MV-4-11 (cell line): ENCODE data around the gene MCHR2.
"Not testable (repeated sequence)": the region's sequence is repeated elsewhere in the genome, so short reads cannot be mapped to it uniquely, and the experiment has no call there.

Experiments
- DNase-seq: peaks from one replicate; lab custom pipeline; 2025; lab: John Stamatoyannopoulos, UW

The MCHR2 gene, protein sequence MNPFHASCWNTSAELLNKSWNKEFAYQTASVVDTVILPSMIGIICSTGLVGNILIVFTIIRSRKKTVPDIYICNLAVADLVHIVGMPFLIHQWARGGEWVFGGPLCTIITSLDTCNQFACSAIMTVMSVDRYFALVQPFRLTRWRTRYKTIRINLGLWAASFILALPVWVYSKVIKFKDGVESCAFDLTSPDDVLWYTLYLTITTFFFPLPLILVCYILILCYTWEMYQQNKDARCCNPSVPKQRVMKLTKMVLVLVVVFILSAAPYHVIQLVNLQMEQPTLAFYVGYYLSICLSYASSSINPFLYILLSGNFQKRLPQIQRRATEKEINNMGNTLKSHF

DNA sequence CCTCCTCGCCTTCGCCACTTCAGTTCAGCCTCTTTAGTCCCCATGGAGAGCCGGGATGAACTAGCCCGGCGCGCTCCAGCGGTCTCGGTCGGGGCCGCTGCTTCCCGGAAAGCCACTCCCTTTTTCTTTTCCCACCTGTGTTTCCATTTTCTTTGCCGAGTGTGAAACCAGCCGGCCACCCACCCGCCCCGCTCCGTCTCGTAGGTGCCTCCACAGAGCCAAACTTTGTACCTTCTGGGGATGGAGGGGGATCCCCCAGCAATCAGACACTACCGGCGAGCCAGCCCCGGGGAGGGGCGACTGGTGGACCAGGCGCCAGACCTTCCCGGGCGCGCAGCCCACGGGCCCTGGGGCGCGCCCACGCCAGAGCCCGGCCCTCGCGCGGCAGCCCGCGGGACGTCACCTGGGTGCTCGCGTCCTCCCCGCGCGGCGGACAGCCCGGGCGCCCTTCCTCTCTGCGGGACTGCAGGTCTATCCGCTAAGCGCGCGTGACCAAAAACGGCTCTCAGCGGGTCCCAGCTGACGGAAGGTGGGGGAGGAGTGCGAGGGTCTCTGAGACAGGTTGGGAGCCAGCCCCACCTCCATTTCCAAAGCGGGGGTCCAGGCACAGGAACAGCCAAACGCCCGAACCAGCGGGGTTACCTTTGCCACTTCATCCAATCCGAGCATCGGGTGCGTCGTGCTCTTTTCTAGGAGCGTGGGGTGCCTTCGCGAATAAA is at the start of gene MCHR2:
Gene MCHR2, minus strand, starts transcription at position 691 of the 719 bp plus-strand sequence. CDS start 38,076 bp downstream, outside the sequence.
- no peak for DNase-seq

DNA sequence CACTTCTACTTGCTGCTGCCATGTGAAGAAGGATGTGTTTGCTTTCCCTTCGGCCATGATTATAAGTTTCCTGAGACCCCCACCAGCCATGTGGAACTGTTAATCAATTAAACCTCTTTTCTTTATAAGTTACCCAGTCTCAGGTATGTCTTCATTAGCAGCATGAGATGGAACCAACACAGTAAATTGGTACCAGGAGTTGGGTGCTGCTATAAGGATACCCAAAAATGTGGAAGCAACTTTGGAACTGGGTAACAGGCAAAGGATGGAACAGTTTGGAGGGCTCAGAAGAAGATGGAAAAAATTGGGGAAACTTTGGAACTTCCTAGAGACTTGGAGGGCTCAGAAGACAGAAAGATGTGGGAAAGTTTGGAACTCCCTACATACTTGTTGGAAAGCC is 44.5 kb upstream of the MCHR2 start:
- not testable (repeated sequence) for DNase-seq

DNA sequence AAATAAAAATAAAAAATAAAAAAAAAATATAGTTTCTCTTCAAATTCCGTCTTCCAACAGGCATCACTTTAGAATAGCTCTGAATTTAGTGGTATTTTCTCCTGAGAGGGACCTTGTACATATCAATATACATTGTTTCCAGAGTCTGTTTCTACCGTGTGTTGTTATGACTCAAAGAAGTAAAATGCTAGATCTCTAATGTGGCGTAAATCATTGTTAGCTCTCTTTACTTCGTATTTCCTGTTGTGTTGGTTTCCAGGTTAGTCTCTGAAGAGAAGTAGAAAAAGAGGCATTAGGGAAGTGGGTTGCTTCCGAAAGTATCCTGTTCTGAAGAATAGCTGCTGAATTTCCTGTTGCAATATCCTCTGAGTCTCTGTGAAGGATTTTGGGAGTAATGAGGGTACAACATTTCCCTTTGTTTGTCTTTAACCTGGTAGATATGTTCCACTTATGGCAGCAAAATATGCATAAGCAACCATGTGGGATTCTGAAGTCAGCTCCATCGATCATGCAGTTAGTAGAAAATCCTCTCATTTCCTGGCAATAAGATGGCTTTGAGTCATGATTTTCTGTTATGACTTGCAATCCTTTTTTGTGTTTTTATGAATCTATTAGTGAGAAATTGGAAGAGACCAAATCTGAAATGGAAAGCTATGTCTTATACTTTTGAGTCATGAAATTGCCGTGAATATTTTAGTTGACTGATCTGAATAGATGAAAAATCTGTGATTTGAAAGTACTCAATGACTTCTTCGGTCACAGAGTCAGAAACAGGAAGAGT is 42.0 kb upstream of the MCHR2 start:
- DNase-seq = peak; percentile 18

DNA sequence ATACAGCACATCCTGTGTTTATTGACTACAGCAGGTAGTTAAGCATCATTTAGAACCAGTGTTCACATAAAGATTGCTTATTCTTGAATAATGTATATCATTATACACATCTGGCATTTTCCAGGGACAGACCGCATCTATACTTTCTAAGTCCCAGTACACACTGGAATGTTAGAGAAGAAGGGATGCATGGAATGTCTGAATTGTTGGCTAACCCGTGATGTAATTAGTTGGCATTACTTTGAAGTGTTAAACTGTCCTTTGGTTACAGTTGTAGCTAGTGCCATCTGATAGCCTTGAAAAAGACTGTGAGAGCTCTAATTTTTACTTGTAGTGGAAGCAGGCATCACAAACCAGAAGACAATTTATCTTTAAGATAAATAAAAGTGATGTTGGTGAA is 29.8 kb upstream of the MCHR2 start:
- no peak for DNase-seq

DNA sequence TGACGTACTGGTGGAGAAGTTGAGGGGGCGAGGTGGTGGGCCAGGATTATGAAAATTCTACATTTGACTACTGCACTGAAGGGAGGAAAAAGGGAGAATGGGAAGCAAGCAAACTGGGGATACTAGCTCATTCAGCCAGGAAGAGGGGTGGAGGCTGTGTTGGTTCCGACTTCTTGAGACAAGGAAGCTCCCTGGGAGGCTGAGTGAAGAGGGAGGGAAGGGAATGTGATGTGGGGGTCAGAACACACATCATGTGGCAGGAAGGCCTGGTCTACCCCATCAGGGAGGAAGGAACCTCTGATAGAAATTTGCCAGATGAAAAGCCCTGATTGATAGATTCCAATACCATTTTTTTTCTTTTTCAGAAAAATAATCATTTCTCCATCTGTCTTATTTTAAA is 28.8 kb upstream of the MCHR2 start:
- DNase-seq = no peak

DNA sequence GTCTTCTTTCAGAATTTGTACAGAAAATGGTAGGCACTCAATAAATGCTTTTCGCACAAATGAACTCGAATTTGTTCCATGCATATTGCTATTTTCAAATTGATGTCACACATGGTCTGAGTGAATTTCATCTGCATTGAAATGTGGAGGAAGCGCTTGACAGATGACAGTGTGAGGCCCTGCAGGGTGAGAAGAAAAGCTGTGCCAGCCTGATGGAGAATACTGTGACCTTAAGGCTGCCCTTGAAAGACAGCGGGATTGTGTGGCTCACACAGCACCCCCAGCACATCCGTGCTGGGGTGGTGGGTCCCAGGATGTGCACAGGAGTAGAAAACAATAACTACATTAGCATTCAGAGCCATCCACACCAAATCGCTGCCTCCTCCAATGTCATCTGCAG is 14.8 kb upstream of the MCHR2 start:
- DNase-seq = no peak

DNA sequence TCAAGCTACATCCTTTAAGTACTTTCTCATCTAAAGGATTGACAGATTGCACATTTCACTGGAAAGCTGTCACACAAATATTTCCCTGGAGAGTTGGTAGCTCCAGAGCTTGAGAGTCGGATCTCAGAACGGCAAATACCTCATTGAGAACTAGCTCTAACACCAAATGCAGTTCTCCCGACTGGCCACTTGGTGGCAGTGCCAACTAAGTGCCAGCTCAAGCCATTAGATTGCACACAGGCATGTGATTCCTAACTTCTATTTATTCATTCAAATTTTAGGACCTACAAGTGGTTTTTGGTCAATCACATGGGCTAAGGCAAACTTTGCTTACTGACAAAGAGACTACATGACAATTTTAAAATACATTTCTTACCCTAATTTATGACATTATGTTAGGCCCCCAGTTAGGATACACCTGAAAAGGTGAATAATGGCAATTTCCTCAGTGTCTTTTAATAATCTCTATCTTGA is 7.9 kb upstream of the MCHR2 start:
- peak; percentile 40 for DNase-seq

DNA sequence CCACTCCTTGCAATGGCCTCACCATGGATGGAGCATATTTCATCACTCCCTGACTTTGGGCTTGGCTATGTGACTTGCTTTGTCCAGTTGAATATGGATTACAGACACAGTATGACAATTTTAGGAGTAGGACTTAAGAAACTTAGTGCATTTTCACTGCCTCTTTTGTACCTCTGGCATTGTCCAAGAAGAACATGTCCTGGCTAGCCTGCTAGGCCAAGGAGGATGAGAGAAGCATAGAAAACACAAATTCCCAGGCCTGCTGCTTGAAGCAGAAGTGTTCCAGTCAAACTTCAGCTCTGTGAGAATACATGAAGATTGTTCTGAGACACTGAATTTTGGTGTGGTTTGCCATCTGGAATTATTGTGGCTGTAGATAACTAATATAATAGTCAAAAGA is 3.1 kb upstream of the MCHR2 start:
- no peak for DNase-seq

DNA sequence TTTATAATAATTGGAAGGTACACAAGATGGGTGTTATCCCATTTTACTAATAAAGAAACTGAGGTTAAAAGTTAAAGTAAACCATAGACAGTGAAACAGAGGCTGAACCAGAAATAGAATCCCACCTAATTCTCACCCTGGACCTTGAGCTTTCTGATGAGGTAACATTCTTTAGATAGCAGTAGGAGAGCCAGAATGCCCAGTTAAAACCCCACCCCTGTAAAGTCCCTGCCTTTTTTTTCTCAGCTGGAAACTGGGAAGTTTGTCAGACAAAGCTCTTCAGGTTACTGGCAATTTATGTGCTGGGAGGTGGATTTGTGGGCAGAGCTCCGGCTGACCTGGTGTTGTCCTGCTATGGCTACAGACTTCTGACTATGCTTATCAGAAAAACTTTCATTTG is 1.9 kb upstream of the MCHR2 start:
- no peak for DNase-seq

DNA sequence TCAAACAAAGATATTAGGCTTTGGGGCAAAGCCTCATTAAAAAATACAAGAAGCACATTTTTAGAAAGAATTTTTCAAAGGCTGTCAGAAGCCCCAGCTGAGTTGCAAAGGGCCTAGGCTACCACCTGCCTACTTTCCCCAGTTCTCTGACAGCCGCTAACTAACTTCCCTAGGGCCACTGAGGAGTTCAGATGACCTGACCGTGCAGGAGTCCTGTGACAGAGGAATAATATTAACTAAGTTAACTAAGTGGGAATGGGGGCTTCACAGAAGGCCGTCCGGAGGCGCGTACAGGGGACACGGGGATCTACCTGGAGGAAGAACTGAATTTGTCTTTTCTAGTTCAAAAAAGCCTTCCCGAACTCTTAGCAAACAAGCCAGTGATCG is 884 bp downstream of the MCHR2 start:
- no peak for DNase-seq

DNA sequence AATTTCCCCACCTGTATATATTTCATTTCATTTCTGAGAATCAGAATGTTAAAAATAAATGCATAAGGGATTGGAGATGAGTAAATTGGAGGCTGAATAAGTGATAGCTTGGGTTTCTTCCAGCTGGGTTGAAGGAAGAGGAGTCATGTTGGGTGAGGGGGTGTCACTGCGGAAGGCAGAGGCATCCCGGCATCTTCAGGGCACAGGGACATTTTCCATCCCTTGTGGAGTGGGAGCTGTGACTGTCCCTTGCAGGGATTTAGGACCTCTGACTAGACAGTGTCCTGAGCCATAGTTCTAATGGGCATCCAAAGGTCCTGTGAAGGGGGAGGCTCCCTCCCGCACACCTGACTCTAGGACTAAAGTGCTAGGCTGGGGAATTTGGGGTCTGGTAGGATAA is 2.1 kb downstream of the MCHR2 start:
- no peak for DNase-seq

DNA sequence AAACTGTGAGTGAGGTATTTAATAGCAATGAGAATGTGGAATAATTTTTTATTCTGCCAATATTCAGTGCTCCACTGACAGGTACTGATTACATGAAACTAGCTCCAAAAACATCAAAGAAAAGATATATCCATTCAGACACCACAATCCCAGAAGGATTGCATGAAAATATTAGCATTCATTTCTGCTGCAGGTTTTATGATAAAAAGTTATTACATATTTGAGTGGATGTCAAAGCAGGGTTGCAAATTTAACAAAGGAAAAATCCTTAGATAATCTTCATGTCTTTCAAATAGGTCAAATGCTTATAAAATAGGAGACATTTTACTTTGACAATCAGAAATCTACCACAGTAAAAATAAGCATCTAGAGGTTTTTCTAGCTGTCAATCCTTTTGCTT is 13.3 kb downstream of the MCHR2 start:
- DNase-seq = no peak

DNA sequence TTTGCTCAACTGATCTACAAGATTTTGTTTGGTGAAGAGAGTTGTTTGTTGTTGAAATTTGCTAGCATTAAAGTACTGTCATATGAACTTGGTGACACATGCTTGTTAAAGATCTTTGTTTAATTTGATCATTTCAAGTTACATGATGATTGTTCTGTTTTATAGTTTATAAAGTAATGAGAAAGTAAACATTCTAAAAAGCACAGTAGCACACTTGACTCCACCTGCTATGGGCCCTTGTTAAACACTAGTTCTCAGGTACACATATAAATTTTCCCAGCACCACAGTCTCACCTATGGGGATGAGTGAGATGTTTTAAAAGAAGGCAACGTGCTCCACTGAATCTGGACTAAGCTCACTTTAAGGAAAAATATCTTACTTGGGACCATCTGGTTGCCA is 14.1 kb downstream of the MCHR2 start:
- no peak for DNase-seq

DNA sequence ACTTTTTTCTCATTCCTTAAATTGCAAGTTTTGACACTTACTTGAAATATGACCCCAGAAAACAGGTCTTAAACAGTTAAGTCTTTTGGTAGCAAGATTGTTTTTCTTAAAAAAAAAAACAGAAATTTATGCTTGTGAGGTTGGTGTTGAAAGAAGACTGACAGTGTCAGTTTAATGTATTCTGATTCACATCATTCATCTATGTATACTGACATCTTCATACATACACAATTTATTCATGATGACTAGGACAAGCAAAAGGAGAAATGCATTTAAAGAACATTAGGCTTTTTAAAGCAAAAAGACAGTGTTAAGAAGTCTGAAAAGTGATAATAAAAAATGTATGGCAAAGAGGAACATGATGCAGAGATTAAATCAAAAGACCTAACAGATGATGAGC is 27.0 kb downstream of the MCHR2 start:
- no peak for DNase-seq

DNA sequence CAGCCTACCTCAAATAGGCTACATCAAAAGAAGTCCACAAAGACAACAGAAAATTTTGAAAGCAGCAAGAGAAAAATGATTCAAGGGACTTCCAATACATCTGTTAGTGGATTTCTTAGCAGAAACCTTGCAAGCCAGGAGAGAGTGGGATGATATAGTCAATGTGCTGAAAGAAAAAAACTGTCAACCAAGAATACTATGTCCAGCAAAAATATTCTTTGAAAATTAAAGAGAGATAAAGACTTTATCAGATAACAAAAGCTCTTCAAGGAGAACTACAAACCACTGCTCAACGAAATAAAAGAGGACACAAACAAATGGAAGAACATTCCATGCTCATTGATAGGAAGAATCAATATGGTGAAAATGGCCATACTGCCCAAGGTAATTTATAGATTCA is 34.0 kb downstream of the MCHR2 start:
- DNase-seq = no peak

DNA sequence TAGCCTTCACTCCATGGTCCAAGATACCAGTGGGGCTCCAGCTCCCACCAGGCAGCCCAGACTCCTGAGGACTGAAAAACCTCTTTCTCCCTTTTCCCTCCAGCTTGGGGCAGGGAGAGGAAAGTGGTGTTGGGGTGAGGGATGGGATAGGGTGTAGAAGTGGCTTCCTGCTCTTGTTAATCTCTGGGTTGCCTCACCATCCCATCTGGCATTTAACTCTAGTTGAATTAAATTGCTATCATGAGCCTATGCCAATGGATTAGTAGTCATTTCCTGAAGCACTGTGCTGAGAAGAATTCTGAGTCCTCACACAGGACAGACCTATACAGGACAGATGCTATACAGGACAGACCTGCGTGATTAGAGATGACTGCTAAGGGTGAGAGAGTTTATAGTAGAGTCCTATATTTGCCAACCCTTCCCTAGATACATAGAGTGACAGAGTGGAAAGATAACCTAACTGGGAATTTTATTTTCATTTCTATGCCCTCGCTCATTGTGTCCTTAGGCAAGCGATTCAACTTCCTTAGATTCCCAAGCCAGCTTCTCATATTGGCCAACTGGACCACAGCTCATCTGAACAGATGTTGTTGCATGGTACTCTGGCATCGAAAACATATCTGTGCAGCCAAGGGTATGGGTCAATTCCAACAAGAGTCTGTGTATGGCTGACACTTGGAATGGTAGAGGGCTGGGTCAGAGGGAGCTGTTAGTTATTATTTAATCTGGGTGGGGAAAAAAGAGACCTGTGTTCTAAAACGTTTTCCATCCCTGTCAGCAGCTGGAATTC is 42.8 kb downstream of the MCHR2 start:
- DNase-seq = no peak

DNA sequence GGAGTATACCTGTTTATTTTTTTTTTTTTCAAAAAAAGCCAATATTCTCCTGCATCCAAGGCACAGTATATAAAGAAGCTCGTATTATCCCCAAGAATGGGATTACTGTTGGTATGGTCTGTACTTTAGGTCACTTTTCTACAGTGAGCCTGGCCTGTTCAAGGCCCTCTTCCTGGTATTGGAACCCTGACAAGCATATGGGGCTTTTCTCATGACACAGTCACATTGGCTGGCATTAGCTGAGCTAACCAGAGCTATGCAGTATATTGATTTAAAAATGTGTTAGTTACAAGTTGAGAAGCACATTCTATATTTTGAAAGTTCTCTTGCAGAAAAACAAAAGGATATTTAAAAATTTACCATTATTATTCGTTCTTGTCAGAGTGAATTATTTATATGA is 48.0 kb downstream of the MCHR2 start:
- no peak for DNase-seq

DNA sequence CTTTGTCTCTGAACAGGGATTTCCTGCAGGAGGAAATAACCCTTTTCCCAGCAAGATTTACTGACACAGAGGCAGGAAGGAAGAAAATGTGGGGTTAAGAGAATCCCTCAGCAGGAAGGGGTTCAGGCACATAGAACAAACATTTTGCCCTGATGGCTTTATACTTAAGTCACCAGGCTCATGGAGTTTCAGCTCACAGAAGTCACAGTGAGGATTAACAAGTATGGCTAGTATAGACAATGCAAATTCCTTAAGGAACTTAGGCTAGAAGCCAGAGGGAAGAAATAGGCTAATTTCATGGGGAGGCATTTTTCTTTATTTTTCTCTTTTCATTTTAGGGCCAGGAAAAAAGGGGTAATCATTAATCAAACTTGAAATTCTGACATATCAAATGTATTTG is 50.2 kb downstream of the MCHR2 start:
- no peak for DNase-seq

DNA sequence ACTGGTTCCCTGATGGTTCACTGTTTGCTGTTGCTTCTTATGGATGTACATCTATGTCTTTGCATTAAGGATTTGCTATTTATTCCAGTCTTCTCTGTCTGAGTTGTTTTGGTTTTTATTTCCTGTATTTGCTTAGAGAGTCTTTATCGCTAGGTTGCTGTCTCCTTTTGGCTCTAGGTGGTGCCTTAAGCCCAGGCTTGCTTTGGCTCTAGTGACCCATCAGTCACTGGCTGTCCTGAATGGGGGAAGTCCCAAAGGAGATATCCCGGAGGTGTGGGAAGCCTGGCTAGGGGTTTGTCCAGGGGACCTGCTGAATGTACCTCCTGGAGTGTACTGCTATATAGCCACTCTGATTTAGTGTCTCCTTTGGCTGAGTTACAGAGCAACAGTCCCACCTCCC is 53.4 kb downstream of the MCHR2 start:
- DNase-seq = no peak

DNA sequence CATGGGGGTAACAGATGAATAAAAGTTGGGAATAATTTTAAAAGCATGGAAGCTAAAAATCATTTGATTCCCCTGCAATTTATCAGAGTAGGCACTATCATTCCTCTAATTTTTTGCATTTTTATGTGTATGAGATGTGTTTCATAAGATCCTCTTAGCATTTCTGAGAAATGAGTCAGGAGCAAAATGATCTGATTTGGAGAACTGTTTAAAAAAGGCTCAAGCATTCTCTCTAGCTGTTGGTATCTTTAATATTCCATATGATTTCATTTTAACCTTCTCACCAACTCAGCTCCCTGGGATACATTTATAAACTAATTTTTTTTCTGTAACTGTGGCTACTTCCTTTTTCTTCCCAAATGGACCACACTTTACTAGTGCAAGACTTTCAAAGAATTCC is 60.9 kb downstream of the MCHR2 start:
- no peak for DNase-seq

DNA sequence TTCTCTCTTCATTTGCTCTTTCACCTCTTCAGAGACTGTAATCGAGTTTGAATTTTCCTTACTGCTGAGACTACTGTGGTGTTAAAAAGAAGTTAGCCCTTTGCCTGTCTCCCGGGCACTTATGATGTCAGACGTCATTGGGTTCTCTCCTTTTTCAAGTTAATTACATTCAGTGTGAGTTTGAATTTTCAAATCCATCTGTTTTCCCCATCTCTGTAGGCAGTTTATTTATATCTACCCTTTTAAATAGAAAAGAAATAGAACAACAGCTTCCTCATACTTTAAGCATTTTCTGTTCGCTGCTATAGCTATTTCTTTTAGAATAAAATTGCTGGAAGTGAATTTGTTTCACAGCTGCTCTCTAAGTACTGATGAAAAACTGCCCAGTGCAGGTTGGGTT is 81.4 kb downstream of the MCHR2 start:
- DNase-seq = no peak
